SK-N-SH treated with all-trans-retinoic acid at 6 μM for 48 hours (cell line): ENCODE results near the gene SAMD10.

Experiments
- ATAC-seq: fragments of 200-7000 bp; cut with Tn5 transposase; 3 replicates; pipeline ENCODE4 v1.9.1; 2020; ENCODE audit warnings: mild to moderate bottlenecking, moderate library complexity
- ARNTL ChIP-seq: fragments of 450-650 bp; formaldehyde crosslinking; IDR thresholded peaks from 2 replicates; pipeline ENCODE4 v1.5.0; 2020; ENCODE audit warnings: low read depth, mild to moderate bottlenecking, moderate library complexity, borderline replicate concordance
- BACH2 ChIP-seq: fragments of 250-450 bp; sonication (Bioruptor Pico); IDR thresholded peaks from 2 replicates; pipeline ENCODE4 v1.9.0; 2021; ENCODE audit warnings: mild to moderate bottlenecking, borderline replicate concordance
- CREB5 ChIP-seq: fragments of 250-450 bp; sonication (Bioruptor Pico); IDR thresholded peaks from 2 replicates; pipeline ENCODE4 v1.5.1; 2020; ENCODE audit warnings: low read depth, mild to moderate bottlenecking, moderate library complexity
- CSDC2 ChIP-seq: fragments of 250-450 bp; sonication (Bioruptor Pico); IDR thresholded peaks from 2 replicates; pipeline ENCODE4 v1.5.0; 2020; ENCODE audit warnings: mild to moderate bottlenecking, moderate library complexity
- CSRNP3 ChIP-seq: fragments of 250-450 bp; sonication (Bioruptor Pico); IDR thresholded peaks from 2 replicates; pipeline ENCODE4 v1.5.1; 2021; ENCODE audit warnings: mild to moderate bottlenecking, moderate library complexity
- ESRRG ChIP-seq: fragments of 250-450 bp; sonication (Bioruptor Pico); IDR thresholded peaks from 2 replicates; pipeline ENCODE4 v1.6.1; 2021; ENCODE audit warnings: mild to moderate bottlenecking
- ISL1 ChIP-seq: fragments of 250-450 bp; sonication (Bioruptor Pico); IDR thresholded peaks from 2 replicates; pipeline ENCODE4 v2.1.2; 2022; ENCODE audit warnings: mild to moderate bottlenecking, moderate library complexity
- OSR1 ChIP-seq: fragments of 250-450 bp; sonication (Bioruptor Pico); IDR thresholded peaks from 2 replicates; pipeline ENCODE4 v1.8.0; 2022; ENCODE audit warnings: moderate library complexity, mild to moderate bottlenecking, inconsistent platforms
- PATZ1 ChIP-seq: fragments of 250-450 bp; sonication (Bioruptor Pico); IDR thresholded peaks from 2 replicates; pipeline ENCODE4 v1.8.0; 2020; ENCODE audit warnings: mild to moderate bottlenecking, moderate library complexity, borderline replicate concordance
- POU6F1 ChIP-seq: fragments of 250-450 bp; sonication (Bioruptor Pico); IDR thresholded peaks from 2 replicates; pipeline ENCODE4 v1.8.0; 2021; ENCODE audit warnings: low read depth, mild to moderate bottlenecking, moderate library complexity, borderline replicate concordance
- PPARA ChIP-seq: fragments of 250-450 bp; sonication (Bioruptor Pico); IDR thresholded peaks from 2 replicates; pipeline ENCODE4 v1.5.0; 2020; ENCODE audit warnings: mild to moderate bottlenecking, borderline replicate concordance
- RARB ChIP-seq: fragments of 250-450 bp; sonication (Bioruptor Pico); IDR thresholded peaks from 2 replicates; pipeline ENCODE4 v1.8.0; 2021; ENCODE audit warnings: mild to moderate bottlenecking, moderate library complexity
- SNAI2 ChIP-seq: fragments of 250-450 bp; sonication (Bioruptor Pico); IDR thresholded peaks from 2 replicates; pipeline ENCODE4 v1.5.0; 2020; ENCODE audit warnings: mild to moderate bottlenecking, moderate library complexity
- TCF4 ChIP-seq: fragments of 250-450 bp; sonication (Bioruptor Pico); IDR thresholded peaks from 2 replicates; pipeline ENCODE4 v1.8.0; 2021; ENCODE audit warnings: mild to moderate bottlenecking, moderate library complexity, borderline replicate concordance
- TOX ChIP-seq: fragments of 250-450 bp; sonication (Bioruptor Pico); IDR thresholded peaks from 2 replicates; pipeline ENCODE4 v1.8.0; 2021; ENCODE audit warnings: mild to moderate bottlenecking, moderate library complexity, borderline replicate concordance
- TSHZ2 ChIP-seq: fragments of 250-450 bp; sonication (Bioruptor Pico); IDR thresholded peaks from 2 replicates; pipeline ENCODE4 v1.5.0; 2020; ENCODE audit warnings: mild to moderate bottlenecking, moderate library complexity
- ZC3H10 ChIP-seq: fragments of 250-450 bp; sonication (Bioruptor Pico); IDR thresholded peaks from 2 replicates; pipeline ENCODE4 v1.5.1; 2021; ENCODE audit warnings: mild to moderate bottlenecking, moderate library complexity
- ZFP3 ChIP-seq: fragments of 250-450 bp; sonication (Bioruptor Pico); IDR thresholded peaks from 2 replicates; pipeline ENCODE4 v1.5.0; 2020; ENCODE audit warnings: mild to moderate bottlenecking, moderate library complexity
- ZNF565 ChIP-seq: fragments of 450-650 bp; formaldehyde crosslinking; conservative IDR thresholded peaks from 2 replicates; pipeline ENCODE4 v1.5.0; 2020; ENCODE audit warnings: low read depth, mild to moderate bottlenecking, moderate library complexity
- ZNF70 ChIP-seq: fragments of 450-650 bp; formaldehyde crosslinking; IDR thresholded peaks from 2 replicates; pipeline ENCODE4 v1.5.0; 2020; ENCODE audit warnings: mild to moderate bottlenecking, moderate library complexity

The SAMD10 gene

GRCh38 chr20:64010711-64011237 is 31.3 kb upstream of the SAMD10 start:
- no peak for ATAC-seq

GRCh38 chr20:64009811-64010387 is 30.5 kb upstream of the SAMD10 start:
- no peak for ATAC-seq
- TF ChIP-seq OSR1, result no peak
- TF ChIP-seq PATZ1 (CRISPR knock-in tag), result no peak
- no peak for TF ChIP-seq ISL1 (CRISPR knock-in tag)
- TF ChIP-seq ZNF70 (CRISPR knock-in tag), result no peak
- no peak for TF ChIP-seq CSDC2 (CRISPR knock-in tag)
- TF ChIP-seq CREB5, result no peak
- no peak for TF ChIP-seq TOX
- TF ChIP-seq ARNTL (CRISPR knock-in tag), result no peak
- TF ChIP-seq ZC3H10 (CRISPR knock-in tag), result no peak
- TF ChIP-seq TCF4 (CRISPR knock-in tag), result no peak
- TF ChIP-seq ZNF565 (CRISPR knock-in tag), result no peak
- no peak for TF ChIP-seq TSHZ2

More at GRCh38 chr20:64010711-64011237, 31.3 kb upstream of the SAMD10 start:
- TF ChIP-seq POU6F1 (CRISPR knock-in tag) (no peak), ISL1 (CRISPR knock-in tag) (no peak), ZNF565 (CRISPR knock-in tag) (no peak), PPARA (no peak), CSRNP3 (CRISPR knock-in tag) (no peak), TOX (no peak), ZFP3 (CRISPR knock-in tag) (no peak), ARNTL (CRISPR knock-in tag) (no peak), SNAI2 (CRISPR knock-in tag) (no peak), ESRRG (no peak), CSDC2 (CRISPR knock-in tag) (no peak), ZC3H10 (CRISPR knock-in tag) (no peak), RARB (CRISPR knock-in tag) (no peak), TCF4 (CRISPR knock-in tag) (no peak), CREB5 (no peak), BACH2 (CRISPR knock-in tag) (no peak), PATZ1 (CRISPR knock-in tag) (no peak)
- TF ChIP-seq, all 23 proteins: peak for 0
